HG03025 (cell line): ENCODE data around the gene CC2D2A.
"Not testable (repeated sequence)": the region's sequence is repeated elsewhere in the genome, so short reads cannot be mapped to it uniquely, and the experiment has no call there.

Source experiments
- ATAC-seq: cut with Tn5 transposase; IDR thresholded peaks from one replicate; pipeline ENCODE4 v1.9.1; 2021; ENCODE audit warnings: mild to moderate bottlenecking, moderate library complexity; ENCODE audit not compliant: unreplicated experiment, low FRiP score

The CC2D2A gene

DNA sequence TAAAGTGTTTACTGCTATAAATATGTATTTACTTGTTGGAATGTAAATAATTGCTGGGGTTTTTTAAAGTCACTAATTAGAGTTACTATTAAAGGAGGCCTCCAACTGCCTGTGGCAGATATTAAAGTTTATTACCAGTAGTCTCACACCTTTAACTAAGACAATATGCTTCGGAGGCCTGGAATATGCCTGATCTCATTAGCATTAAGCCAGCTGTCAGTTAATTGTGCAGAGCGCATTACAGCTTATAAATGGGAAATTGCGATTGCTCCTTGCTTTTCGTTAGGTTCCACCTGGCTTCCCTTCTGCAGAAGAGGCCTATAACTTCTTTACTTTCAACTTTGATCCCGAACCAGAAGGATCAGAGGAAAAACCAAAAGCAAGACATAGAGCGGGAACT lies 41.3 kb downstream of the CC2D2A start:
- ATAC-seq: no peak

DNA sequence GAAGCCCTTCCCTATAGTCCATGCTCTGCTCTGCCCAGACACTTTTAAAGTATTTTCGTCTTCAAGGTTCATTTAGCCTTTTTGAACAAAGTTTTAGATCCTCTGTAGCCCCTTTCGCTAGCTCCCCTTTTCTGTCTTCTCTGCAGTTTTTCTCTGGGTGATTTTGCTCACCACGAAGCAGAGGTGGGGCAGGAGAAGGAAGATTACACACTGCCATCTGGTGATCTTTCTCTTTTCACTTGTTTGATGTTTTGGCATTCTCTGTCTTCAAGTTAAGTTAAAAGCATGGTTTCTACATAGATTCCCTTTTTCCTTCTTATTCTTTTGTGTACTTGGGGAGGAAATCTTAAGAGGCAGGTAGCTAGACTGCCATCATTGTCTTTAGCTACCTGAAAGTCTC lies 43.9 kb downstream of the CC2D2A start:
- ATAC-seq: no peak

DNA sequence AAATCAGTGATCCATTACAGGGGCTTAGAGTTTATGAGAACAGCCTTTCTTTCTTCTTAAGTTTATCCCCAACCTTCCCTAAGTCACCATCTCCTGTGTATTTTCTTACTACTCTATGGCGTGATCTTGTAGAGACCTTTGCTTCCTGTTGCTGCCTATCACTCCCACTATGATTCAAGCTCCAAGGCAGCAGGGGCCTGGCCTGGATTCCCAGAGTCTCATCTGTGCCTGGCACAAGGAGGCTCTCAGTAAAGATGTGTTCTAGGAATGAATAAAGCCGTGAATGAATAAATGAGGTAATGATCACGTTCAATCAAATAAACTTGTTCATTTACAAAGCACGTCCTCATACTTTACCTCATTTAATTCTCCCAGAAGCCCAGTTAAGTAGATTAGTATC lies 45.4 kb downstream of the CC2D2A start:
- no peak for ATAC-seq

DNA sequence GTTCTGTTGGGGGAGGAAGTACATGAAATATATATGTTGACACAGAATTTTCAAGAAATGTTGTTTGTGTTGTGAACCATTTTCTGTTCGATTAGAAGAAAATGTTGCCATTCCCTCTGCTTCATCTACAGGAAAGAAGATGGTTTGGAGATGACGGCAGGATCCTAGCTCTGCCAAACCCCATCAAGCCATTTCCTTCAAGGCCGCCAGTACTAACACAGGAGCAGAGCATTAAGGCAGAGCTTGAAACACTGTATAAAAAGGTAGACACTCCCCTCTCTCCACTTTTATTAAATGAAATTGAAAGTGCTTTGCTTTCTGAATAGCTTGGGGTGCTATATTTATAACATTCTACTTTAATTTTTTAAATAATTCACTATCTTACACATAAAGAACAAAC lies 46.8 kb downstream of the CC2D2A start:
- no peak for ATAC-seq

DNA sequence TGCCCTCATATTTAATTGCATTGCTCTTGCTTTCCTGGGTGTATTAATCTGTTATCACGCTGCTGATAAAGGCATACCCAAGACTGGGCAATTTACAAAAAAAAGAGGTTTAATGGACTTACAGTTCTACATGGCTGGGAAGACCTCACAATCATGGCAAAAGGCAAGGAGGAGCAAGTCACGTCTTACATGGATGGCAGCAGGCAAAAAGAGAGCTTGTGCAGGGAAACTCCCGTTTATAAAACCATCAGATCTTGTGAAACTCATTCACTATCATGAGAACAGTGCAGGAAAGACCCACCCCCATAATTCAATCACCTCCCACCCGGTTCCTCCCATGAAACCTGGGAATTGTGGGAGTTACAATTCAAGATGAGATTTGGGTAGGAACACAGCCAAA lies 48.0 kb downstream of the CC2D2A start:
- ATAC-seq: not testable (repeated sequence)

DNA sequence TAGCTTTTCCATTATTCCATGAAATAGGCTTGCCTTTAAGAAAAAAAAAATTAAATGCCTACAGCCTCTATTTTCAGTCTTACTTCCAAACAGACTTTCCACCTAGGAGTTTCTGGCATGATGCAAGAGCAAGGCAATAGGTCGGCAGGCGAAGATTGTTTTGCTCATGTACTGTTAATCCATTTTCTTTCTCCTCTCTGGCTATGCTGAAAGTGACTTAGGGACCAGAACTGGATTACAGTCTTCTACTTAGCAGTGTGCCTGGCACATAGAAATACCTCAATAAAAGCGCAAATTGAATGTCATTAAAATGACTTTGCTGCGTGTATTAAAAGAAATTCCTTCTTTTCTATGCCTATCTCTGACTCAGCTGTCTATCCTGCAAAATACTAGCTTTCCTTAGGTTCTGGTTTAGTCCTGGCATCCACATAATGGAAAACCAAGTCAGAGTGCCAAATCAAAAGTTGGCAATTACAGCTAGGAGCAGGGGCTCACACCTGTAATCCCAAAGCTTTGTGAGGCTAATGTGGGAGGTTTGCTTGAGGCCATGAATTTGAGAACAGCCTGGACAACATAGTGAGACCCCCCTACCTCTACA lies 51.9 kb downstream of the CC2D2A start:
- ATAC-seq: no peak

DNA sequence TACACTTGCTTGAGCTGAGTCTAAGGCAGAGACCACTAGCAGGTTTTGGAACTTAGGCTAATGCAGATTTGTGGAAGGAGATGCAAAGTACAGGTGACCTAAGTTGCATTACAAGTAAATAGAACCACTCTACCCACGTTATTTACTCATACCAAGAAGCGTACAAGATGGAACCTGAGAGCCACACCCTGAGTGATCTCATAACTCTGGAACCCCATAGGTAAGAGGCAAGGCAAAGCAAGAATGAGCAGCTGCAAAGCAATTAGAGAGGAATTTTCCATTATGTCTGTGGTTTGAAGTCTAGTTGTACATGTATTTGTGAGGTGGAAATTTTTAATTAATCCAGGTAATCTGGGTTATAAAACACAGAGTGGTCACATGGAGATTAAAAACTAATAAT lies 55.4 kb downstream of the CC2D2A start:
- ATAC-seq: no peak

DNA sequence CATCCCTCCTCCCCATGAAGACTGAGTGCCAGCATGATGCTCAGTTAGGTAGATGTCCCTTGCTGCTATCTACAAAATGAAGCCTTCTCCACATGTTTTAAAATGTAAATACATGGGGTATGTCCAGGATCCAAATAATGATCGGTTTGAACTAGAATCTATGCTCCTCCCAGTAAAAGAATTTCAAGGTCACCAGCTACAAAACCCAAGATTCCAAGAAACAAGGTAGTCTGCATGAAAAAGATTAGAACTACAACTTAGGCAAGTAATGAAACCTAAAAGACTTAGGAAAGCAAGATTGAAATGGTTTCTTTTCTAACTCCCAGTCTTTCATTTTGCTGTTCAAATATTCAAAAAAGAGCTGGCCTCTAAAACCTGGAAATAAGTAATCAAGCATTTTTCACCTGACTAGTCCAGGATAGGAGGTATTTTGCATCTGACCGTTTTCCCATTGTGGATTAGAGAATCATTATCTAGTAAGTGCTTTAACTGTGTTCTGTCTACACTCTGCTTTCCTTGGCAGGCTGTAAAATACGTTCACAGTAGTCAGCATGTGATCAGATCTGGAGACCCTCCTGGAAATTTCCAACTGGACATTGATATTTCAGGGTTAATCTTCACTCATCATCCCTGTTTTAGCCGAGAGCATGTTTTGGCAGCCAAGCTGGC lies 57.4 kb downstream of the CC2D2A start:
- no peak for ATAC-seq

DNA sequence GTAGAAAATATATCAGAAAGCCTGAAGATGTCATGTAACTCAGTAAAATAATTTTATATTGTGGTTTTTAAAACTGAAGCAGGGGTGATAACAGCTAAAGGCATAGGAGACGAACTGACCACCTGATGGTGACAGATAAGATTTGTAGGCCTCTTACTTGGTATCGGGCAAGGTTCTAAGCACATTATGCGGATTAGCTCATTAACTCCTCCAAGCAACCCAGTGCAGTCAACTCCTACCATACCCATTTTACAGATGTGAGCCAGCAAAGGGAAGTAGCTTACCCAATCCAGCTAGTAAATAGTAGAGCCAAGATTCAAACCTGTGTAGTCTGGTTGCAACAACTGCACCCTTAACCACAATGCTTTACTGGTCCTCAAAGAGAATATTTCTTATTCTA lies 62.1 kb downstream of the CC2D2A start:
- ATAC-seq: no peak

DNA sequence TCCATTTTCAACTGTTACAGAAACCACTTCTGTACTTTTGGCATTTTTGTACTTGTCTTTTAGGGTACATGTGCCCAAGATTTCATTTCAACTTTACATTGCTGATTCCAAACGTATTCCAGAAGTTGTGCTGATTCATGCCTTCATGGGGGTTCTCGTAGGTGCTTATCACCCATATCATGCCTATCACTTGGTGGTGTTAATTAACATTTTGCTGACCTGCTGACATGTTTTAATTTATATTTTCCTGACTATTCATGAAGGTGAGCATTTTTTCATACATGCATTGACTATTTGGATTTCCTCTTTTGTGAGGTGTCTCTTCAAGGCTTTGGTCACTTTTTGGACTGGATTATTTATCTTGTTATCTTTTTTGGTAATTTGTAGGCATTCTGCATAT lies 64.1 kb downstream of the CC2D2A start:
- no peak for ATAC-seq

DNA sequence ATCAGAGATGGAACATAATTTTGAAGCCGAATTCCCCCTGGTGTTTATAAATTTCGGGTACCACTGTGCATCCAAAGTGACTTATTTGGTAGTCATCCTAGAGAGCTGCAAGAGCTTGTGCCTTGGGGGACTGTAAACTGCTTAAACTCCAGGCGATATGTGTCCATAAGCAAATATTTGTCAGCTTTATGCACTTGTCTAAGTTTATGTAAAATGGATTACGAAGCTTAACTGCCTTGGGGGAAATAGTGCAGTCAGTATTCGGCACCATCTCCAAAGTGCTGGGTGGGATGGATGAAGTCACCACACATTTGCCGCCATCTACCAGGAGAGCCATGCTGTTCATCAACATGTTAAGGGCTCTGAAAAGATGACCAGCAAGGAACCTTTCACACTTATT lies 65.9 kb downstream of the CC2D2A start:
- no peak for ATAC-seq

DNA sequence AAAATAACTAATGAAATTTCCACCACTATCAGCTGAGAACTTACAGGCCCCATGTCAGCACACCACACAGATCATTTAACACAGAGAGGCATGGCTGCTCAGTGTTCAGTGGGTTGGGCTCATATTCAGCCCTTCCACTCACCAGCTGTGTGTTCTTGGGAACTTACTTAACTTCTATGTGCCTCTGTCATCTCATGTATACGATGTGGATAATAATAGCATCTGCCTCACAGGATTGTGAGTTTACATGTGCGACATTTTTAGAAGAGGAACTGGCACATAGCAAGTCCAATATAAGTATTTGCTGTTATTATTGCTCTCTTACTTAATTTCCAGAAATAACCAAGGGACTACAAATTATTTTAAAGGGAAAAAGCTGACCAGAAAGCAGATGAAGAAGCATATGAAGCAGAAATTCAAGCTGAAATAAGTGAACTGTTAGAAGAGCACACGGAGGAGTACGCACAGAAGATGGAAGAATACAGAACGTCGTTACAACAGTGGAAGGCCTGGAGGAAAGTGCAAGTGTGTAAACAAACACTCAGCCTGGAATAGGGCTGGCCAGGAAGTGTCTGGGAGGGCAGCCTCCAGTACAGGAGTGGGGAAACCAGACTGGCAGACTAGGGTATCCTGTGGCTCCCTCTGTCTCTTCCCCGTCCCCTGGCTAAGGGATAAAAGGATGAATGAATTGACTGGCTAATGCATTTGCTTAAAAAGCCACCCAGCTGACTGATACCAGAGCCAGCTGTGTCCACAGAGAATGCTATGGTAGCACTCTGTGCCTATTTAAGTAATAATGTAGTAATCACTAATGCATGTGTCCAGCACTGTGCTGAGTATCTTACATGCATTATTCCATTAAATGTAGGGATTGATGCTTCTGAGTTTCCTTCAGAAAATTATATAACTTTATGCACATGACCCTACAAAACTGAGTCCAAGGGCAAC lies 67.1 kb downstream of the CC2D2A start:
- no peak for ATAC-seq

DNA sequence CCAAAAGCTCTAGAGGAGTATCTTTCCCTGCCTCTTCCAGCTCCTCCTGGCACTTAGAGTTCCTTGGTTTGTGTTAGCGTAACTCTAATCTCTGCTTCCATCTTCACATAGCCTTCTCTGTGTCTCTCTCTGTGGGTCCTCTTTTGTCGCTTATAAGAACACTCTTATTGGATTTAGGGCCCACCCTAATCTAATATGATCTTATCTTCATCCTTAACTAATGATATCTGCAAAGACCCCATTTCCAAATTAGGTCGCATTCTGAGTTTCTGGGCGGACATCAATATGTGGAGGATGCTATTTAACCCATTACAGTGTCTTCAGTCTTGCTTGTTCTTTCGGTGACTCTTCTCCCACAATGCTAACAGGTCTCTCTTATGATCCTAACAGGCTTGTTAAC lies 72.3 kb downstream of the CC2D2A start:
- ATAC-seq: no peak

DNA sequence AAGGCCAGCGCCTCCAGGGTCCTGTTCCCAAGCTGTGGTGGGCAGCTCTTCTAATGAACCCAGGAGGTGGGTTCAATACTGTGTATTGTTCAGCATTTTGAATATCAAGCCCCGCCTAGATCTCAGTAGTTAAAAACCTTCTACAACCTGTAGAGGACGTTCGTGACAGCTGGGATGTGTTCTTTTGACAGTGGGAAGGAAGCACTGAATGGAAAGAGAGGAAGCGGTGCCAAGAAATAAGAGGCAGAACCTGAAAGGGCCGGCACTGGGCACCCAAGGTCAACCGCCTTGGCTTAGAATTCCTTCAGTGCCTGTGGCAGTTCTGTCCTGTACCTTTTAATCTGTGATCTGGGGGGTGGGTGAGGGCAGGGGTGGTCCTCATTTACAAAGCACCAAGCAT lies 73.1 kb downstream of the CC2D2A start:
- ATAC-seq: no peak

DNA sequence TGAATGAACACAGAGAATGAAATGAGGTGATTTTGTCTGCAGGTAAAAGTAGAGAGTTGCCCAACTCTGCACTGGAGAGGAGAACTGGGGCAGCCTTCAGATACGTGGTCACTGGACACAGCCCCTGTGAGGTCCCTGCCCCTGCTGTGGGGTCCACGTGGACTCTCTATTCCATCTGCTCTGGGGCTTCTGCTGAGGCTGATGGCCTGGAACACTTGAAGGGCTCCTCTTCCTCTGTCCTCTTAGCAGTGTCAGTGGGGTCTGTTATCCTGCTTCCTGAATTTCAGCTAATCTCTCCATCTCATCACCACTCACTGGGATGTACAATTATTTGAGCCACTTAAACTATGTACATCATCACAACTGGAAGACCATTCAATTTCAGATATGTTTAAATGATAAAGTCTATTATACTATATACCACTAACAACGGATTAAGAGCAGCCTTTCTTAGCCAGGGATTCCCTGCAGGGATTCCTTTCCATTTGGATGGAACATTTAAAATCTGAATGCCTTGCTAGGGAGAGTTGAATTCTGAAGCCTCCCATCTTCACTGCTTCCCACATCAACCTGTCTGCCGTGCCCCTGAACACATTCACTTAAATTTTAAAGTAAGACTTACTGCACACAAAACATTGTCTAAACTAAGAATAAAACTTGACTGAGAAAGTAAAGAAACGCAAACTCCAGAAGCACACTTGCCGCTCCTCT lies 74.0 kb downstream of the CC2D2A start:
- no peak for ATAC-seq

DNA sequence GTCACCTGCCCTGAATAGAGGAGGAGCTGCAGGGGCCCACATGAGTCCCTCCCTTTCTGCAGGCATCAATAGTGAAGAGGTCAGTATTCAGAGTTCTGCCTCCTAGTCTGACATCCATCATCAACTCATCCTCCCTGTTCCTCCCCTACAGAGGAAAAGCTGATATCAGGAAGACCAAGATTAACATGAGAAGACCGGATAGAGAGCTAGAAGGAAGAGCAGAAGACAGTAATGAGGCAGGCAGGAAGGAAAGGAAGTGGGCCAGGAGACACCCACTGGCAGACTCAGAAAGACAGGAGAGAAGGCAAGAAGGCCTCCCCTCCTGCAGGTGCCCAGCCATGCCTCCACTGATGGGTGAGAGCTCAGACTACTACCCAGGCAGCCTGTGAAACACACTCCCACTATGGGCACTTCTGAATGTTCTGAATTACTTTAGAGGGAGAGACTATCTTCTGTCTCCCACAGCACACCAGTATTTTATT lies 74.6 kb downstream of the CC2D2A start:
- ATAC-seq: no peak

DNA sequence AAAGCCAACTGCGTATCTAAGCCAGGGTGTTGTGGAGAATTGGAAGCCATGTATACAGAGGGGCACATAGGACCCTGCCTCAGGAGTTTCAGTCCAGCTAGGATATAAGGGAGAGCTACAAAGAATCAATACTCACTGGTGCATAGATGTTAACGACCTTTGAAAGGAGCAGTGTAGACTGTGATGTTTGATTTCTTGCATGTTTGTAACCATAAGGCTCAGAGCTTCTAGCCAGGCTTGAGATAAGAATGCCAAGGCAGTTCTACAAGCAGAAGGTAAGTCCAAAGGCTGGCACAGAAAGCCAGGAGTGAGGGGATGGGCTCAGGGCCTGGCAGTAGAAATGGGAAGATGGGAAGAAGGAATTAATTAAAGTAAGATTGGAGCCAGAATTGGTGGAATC lies 75.7 kb downstream of the CC2D2A start:
- ATAC-seq: no peak

DNA sequence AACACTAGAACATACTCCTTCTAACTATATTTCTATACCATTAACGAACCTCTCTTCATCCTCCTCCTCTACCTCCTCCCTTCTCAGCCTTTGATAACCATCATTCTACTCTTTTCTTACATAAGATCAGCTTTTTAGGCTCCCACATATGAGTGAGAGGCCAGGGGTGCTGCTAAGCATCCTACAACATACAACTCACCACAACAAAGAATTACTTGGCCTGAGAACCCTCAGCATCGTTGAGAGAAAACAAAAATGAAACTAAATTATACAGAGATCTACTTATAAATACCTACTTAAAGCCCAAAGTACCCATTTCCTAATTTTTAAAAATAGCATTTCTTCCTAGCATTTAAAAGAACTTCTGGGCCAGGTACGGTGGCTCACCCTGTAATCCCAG lies 77.7 kb downstream of the CC2D2A start:
- ATAC-seq: no peak

DNA sequence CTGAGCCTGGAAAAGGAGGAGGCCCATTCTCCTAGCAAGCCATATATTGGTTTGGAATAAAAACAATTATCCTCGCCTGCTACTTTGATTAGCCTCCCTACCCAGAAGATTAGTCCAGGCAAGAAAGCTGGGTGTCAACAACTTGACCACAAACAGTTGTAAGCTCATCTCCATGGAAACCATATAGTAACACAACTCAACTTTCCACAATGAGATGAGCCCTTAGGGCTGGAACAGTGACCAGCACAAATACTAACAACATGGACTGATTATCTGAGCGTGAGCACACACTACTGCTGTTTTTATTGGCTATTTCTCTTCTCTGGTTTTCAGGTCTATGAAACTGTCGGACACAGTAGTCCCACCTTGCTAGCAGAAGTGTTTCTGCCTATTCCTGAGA lies 80.8 kb downstream of the CC2D2A start:
- ATAC-seq: no peak

DNA sequence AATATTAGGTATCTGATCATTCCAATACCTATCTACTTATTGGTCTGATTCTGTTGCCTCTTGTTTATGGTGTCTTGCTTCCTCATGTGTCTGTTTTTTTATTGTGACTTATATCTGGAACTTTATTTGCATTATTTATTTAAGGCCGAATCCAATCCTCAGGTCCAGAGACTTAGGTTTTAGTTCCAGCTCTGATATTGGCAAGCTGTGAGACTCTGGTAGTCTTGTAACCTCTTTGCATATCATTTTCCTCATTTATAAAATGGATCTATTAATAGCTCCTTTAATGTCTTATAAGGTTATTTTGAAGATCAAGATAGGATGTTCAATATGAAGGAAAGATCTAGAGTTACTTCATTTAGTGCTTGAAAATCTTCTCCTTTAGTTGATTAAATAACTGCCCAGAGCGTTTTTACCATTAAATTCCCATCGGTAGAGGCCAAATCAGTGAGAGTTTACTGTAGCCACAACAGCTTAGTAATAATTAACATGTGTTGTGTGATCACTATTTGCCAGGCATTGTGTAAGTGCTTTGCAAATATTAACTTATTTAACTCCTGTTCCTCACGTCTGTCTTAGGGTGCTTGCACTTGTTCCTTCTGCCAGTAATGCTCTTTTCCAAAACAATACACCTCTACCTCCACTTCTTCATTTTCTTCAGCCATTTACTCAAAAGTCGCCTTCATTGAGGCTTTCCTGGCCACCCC lies 82.2 kb downstream of the CC2D2A start:
- ATAC-seq: no peak
